Measurements from ENCODE around the gene MACROD2.
"Not testable (repeated sequence)": the region's sequence is repeated elsewhere in the genome, so short reads cannot be mapped to it uniquely, and the experiment has no call there.

Gene MACROD2

DNA sequence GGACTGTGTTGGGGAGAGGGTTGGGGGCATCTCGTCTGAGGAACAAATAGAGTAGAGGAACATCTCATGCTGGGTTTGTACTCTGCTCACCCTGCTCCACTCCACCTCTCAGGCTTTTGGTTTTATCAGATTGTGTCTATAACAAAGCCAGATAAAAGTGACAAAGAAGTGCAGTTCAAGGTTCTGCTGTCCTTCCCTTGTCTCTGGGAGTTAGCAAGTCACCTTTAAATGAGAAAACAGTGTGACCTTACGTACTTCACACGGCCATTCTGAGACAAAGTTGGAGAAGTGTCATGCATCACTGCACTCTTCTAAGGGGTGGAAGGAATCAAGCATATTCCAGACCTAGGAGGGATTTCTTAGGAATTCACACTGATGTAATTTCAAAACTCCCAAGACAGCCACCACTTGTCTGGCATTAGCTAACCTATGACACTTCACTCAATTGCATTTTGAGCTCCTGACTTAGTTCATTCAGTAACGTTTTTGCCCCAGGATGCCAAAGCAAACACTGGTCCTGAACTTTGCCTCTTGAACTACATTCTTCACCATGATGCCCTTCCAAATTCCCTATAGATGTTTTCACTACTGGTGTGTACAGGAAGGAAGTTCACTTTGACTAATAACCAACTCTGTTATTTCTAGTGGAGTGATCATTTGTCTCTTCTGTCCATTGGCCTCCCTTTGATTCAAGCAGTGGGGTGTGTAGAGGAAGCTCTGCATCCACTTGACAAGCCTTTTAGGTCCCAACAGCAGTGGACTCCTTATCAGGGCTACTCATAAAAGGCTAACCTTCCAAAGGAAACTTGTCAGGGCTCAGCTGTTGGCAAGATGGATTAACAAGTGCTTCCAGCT lies 989.7 kb downstream of the MACROD2 start:
- DNase-seq (ENCODE audit: low read depth, low spot score): no peak

GRCh38 chr20:14986026-14986655 lies 990.8 kb downstream of the MACROD2 start:
- DNase-seq (ENCODE audit: low read depth, low spot score): no peak

GRCh38 chr20:14986656-14987055 lies 991.3 kb downstream of the MACROD2 start:
- DNase-seq (ENCODE audit: low read depth, low spot score): no peak

DNA sequence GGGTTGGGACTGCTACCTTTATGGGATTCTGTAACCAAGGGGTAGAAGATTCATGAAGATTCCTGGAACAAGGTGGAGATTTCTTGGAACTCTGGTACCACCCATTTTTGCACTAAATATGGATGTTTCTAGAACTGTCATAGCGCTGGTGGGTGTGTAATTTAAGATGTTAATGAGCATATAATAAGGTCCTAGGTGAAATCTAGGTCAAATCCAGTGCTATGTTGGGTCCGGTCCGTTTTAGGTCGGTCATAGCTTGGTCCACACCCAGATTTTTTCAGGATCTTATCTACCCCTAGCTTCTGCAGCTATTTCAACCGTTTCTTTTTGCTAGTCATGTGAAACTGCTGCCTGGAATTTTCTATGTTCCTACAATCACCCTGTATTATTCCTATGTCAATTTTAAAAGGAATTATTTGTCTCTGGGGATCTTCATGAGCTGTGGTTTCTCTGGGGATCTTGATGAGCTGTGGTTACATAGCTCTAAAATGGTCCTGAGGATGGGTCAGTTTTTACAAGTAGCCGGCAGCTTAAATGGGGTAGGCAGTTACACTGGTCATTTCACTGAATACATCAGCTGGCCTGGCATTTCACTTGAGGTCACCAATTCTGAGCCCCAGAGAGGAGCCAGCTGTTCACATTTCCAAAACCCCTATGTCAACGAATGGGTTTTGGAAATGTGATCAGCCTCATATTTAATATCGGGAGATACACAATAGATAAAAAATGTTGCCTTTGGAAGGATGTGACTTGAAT lies 994.4 kb downstream of the MACROD2 start:
- no peak for DNase-seq (ENCODE audit: low read depth, low spot score)

- DNase-seq (ENCODE audit: low read depth, low spot score): no peak
These were observed 995.7 kb downstream of the MACROD2 start for GRCh38 chr20:14991023-14991422.

GRCh38 chr20:14992153-14992552 lies 996.8 kb downstream of the MACROD2 start:
- no peak for DNase-seq (ENCODE audit: low read depth, low spot score)

DNA sequence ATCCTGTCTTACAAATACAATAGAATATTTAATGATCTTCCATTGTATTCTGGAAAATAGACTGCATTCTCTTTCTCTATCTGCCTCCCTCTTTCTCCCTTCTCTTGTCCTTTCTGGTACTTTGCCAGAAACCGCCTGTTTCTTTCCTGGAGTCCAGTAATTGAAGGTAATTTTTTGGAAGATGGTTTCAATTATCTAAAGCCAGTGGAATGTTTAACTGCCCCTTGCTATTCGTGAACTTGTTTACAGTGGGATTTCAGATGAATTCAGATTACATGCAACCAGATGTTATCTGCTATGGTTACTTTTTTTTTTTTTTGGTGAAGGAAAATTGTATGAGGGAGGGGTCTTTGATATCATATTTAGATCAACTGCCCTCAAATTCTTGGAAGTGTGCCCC lies 997.6 kb downstream of the MACROD2 start:
- no peak for DNase-seq (ENCODE audit: low read depth, low spot score)

DNA sequence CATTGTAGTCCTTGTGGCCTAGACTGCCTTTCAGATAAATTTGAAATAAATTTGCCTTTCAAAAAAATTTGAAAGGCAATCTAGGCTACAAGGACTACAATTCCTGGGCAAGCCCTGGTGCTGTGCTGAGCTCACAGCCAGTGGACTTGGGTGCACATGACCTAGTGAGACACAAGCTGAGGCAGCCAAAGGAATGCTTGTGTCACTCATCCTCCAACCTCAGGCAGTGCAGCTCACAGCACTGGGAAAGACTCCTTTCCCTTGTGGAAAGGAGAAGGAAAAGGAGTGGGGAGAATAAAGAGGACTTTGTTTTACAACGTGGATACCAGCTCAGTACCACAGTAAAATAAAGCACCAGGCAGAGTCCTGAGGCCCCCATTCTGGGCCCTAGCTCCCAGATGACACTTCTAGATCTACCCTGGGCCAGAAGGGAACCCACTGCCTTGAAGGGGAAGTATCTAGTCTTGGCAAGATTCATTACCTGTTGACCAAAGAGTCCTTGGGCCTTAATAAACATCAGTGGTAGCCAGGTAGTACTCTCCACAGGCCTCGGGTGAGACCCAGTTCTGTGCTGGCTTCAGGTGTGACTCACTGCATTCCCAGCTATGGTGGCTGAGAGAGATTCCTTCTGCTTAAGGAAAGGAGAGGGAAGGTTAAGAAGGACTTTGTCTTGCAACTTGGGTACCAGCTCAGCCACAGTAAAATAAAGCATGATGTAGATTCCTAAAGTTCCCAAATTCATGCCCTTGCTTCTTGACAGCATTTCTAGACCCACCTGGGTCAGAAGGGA lies 1001.8 kb downstream of the MACROD2 start:
- DNase-seq (ENCODE audit: low read depth, low spot score): no peak

DNA sequence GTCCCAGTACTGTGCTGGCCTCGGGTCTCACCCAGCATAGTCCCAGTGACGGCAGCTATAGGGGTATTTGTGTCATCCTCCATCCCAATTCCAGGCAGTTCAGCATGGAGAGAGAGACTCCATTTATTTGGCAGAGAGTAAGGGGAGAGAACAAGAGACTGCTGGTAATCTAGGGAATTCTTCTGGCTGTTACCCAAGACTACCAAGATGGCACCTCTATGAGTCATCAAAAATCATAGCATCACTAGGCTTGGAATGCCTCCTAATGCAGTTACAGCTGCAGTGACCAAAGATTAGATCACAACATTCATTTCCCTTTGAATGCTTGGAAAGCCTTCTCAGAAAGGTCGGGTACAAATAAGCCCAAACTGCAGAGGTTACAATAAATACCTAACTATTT lies 1002.5 kb downstream of the MACROD2 start:
- no peak for DNase-seq (ENCODE audit: low read depth, low spot score)

GRCh38 chr20:15005300-15005986 lies 1010.1 kb downstream of the MACROD2 start:
- DNase-seq (ENCODE audit: low read depth, low spot score): no peak

- DNase-seq (ENCODE audit: low read depth, low spot score): no peak
These were observed 1016.3 kb downstream of the MACROD2 start for GRCh38 chr20:15011631-15012030.

DNA sequence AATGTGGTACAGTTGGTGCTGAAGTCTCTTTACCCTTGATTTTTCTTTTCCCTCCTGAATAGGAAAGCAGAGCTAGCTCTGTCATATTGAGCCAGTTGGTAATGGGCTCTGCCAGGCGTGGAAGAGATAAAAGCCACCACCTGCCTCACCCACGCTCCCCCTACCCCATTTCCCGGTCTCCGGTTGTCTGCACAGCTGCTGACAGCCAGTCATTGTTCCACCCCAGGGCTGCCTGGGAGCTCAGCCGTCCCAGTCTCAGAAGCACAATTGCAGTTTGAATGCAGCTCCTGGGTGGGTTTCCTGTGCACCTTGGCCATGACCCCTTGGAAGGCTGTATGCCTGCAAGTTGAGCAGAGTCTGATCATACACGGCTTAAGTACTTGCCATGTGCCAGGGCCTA lies 1017.2 kb downstream of the MACROD2 start:
- no peak for DNase-seq (ENCODE audit: low read depth, low spot score)

DNA sequence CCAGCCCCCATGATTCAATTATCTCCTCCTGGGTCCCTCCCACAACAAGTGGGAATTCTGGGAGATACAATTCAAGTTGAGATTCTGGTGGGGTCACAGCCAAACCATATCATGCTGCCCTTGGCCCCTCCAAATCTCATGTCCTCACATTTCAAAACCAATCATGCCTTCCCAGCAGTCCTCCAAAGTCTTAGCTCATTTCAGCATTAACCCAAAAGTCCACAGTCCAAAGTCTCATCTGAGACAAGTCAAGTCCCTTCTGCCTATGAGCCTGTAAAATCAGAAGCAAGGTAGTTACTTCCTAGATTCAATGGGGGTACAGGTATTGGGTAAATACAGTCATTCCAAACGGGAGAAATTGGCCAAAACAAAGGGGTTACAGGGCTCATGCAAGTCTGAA lies 1021.6 kb downstream of the MACROD2 start:
- DNase-seq (ENCODE audit: low read depth, low spot score): not testable (repeated sequence)

- no peak for DNase-seq (ENCODE audit: low read depth, low spot score)
These were observed 1023.6 kb downstream of the MACROD2 start for GRCh38 chr20:15018966-15019365.

DNA sequence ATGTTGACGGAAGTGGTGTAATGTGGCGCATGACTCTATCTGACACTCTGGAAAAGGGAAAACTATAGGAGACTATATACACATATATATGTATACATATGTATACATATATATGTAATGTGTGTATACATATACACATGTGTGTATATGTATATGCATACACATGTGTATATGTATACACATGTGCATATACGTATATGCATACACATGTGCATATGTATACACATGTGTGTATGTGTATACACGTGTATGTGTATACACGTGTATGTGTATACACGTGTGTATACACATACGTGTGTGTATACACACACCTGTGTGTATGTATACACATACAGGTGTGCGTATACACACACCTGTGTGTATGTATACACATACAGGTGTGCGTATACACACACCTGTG lies 1025.5 kb downstream of the MACROD2 start:
- no peak for DNase-seq (ENCODE audit: low read depth, low spot score)

- no peak for DNase-seq (ENCODE audit: low read depth, low spot score)
These were observed 1027.6 kb downstream of the MACROD2 start for GRCh38 chr20:15022921-15023320.

DNA sequence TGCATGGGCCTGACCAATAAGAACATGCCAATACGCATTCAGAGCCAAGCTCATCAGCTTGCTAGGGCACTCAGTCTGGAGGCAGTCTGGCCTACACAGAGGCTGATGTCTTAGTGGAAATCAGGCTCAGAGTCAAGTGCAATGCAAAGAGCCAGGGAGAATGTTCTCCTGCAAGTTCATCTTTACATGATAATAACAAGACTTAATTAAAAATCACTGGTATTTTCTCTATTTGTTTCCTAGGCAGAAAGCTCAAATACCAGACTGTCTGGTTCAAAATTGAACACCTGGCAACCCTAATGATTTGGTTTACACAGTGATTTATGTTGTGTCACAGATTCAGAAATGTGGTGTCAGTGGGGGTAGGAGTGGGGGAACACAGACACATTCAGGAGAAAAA lies 1031.4 kb downstream of the MACROD2 start:
- no peak for DNase-seq (ENCODE audit: low read depth, low spot score)

DNA sequence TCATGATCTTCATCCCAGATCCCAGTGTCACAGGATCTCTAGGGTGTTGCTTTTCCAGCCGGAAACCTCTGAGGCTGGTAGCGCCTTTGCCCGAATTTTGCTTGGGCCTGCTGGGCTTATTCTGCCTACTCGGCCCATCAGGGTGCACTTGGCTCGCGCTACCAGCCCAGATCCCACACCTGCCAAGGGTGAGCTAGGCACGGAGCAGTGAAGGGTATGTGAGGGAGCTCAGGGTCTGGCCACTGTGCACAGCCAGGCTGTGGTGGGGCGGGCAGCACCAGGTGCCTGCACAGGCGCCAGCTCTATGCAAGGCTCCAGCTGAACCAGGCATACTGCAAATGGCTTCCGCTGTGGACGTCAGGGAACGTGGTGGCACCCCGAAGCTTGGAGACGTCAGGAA lies 1035.5 kb downstream of the MACROD2 start:
- no peak for DNase-seq (ENCODE audit: low read depth, low spot score)

DNA sequence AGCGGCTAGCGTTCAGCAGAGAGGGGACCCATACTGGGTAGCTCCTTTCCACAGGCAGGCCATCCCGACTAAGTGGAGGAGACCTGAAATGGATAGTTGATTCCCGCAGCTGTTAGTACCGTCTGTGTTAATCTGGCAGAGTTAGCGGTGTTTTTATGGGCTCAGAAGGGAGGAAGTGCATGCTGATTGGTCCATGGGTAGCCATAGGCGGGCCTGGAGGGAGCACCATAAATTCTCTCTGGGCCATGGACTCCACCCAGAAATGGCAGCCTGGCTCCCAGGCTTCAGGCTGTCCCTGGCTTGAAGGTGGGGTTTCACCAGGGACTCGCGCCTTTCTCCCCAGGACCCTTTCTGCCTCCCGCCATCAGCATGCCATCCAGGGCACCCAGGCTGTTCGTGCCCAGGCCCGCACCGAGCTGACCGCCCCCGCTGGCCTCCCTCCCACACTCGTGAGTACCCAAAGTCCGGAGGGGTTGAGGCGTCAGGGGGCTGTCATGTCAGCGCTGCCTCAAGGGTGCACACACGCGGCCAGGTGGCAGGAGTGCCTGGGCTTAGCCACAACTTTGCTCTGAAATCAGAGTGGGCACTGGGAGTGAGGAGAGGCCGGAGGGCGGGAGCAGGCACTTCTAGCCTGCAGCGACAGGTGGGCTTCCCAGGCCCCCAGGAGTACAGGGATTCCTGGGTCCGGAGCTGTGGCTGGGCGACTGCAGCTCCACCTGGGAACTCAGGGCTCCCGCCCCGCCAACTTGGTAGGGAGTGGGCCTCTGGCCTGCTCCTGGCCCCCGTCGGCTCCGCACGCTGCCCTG lies 1036.4 kb downstream of the MACROD2 start:
- DNase-seq (ENCODE audit: low read depth, low spot score): no peak

- DNase-seq (ENCODE audit: low read depth, low spot score): no peak
These were observed 1037.0 kb downstream of the MACROD2 start for GRCh38 chr20:15032352-15032622.

- no peak for DNase-seq (ENCODE audit: low read depth, low spot score)
These were observed 1038.0 kb downstream of the MACROD2 start for GRCh38 chr20:15033269-15033668.
